Naive thymus-derived CD8-positive, alpha-beta T cell (primary cell): Measurements from ENCODE around the gene LRRC36. TPM values are rescaled to one million over a fixed set of nuclear protein-coding genes. Genes with fewer than 3 reads are reported as not detected.
"Not testable (repeated sequence)": the region's sequence is repeated elsewhere in the genome, so short reads cannot be mapped to it uniquely, and the experiment has no call there.

Source experiments
- ATAC-seq, 2 donors: fragments of 150-1000 bp; cut with Tn5 transposase in 1 of 2; sonication (Bioruptor Pico), chemical (Tn5 transposase) in 1 of 2; 1 replicate in 1 of 2; 2 replicates in 1 of 2; pipeline ENCODE4 v1.10.0; 2021; ENCODE audit warnings: mild to moderate bottlenecking in 2 of 2, moderate library complexity in 2 of 2
- POLR2A ChIA-PET: fragments of 350-600 bp; sonication (Branson Sonifier 250); formaldehyde crosslinking; loops from one replicate; lab custom pipeline; 2021; ENCODE audit warnings: antibody characterized with exemption; lab: Charles Lee
- DNase-seq, 10 donors: peaks; one replicate each; pipeline versions ENCODE4 v3.0.0 to v3.0.0-alpha.2; 2020 to 2022
- H3K27ac Mint-ChIP-seq, 10 donors: one replicate each; pipeline ENCODE4 v1.8.0; 2020 to 2022; ENCODE audit warnings: mild to moderate bottlenecking in 10 of 10, mixed read lengths in 10 of 10, moderate library complexity in 4 of 10, inconsistent platforms in 1 of 10
- H3K27me3 Mint-ChIP-seq, 5 donors: one replicate each; pipeline ENCODE4 v1.8.0; 2021 to 2022; ENCODE audit warnings: mixed read lengths in 5 of 5
- H3K36me3 Mint-ChIP-seq, 3 donors: one replicate each; pipeline ENCODE4 v1.8.0; 2020 to 2022; ENCODE audit warnings: mixed read lengths in 3 of 3, mild to moderate bottlenecking in 2 of 3, inconsistent platforms in 1 of 3
- H3K4me1 Mint-ChIP-seq, 4 donors: one replicate each; pipeline ENCODE4 v1.8.0; 2021 to 2022; ENCODE audit warnings: mixed read lengths in 4 of 4
- H3K4me3 Mint-ChIP-seq, 10 donors: one replicate each; pipeline ENCODE4 v1.8.0; 2020 to 2022; ENCODE audit warnings: mild to moderate bottlenecking in 10 of 10, mixed read lengths in 10 of 10, moderate library complexity in 6 of 10, inconsistent platforms in 1 of 10
- H3K9me3 Mint-ChIP-seq, 9 donors: one replicate each; pipeline ENCODE4 v1.8.0; 2020 to 2022; ENCODE audit warnings: mixed read lengths in 9 of 9, mild to moderate bottlenecking in 3 of 9, inconsistent platforms in 1 of 9, moderate library complexity in 1 of 9
- polyA plus RNA-seq, 3 donors: library from polyadenylated mRNA; unstranded; fragments of 300-500 nt; fragmentation: Illumina TruSeq; gene quantifications; one replicate each; pipeline ENCODE4 v1.2.3, GENCODE V29; 2021
- total RNA-seq, 8 experiments: library from RNA in 2 of 8; stranded (reverse) in 2 of 8; gene quantifications; one replicate each; pipeline ENCODE4 v1.2.3 and lab custom pipeline; 2021 to 2026

The LRRC36 gene
- total and polyA plus RNA-seq, 5 experiments from 2014 or later, result 0.49 TPM; not detected in 4

- H3K27ac Mint-ChIP-seq, H3K27me3 Mint-ChIP-seq, DNase-seq, ATAC-seq, H3K4me1 Mint-ChIP-seq, POLR2A ChIA-PET, H3K4me3 Mint-ChIP-seq, H3K9me3 Mint-ChIP-seq, H3K36me3 Mint-ChIP-seq: not testable (repeated sequence)
Measured at GRCh38 chr16:67359540-67360269, 33.1 kb downstream of the LRRC36 start.

GRCh38 chr16:67361038-67361437 lies 34.4 kb downstream of the LRRC36 start:
- no peak overlapping the region for H3K4me3 Mint-ChIP-seq
- ATAC-seq, result no peak
- H3K36me3 Mint-ChIP-seq, result no peaks in the 10 kb centered on the region
- H3K27ac Mint-ChIP-seq, result no peak overlapping the region
- no peak for DNase-seq
- no peaks in the 10 kb centered on the region for H3K9me3 Mint-ChIP-seq
- H3K27me3 Mint-ChIP-seq, result peaks cover 0 to 5% (median 0%) of the 10 kb centered on the region in 5 donors
- H3K4me1 Mint-ChIP-seq, result peaks cover 9 to 20% (median 15%) of the 10 kb centered on the region in 4 donors
- POLR2A ChIA-PET, result no interaction called here

- POLR2A ChIA-PET, result no interaction called here
- peak overlapping the region in 8 of 10 donors; percentile 5 to 80 (median 56) for H3K27ac Mint-ChIP-seq
- no peaks in the 10 kb centered on the region for H3K27me3 Mint-ChIP-seq
- peak overlapping the region in 8 of 10 donors; percentile 3 to 56 (median 32) for H3K4me3 Mint-ChIP-seq
- ATAC-seq (peak in 1 of 2 donors; percentile 30), DNase-seq (peak in 1 of 10 donors; percentile 6)
- H3K36me3 Mint-ChIP-seq, result no peaks in the 10 kb centered on the region
- peaks cover 9 to 24% (median 15%) of the 10 kb centered on the region in 4 donors for H3K4me1 Mint-ChIP-seq
- no peaks in the 10 kb centered on the region for H3K9me3 Mint-ChIP-seq
Measured at GRCh38 chr16:67364600-67365235, 38.1 kb downstream of the LRRC36 start.

DNA sequence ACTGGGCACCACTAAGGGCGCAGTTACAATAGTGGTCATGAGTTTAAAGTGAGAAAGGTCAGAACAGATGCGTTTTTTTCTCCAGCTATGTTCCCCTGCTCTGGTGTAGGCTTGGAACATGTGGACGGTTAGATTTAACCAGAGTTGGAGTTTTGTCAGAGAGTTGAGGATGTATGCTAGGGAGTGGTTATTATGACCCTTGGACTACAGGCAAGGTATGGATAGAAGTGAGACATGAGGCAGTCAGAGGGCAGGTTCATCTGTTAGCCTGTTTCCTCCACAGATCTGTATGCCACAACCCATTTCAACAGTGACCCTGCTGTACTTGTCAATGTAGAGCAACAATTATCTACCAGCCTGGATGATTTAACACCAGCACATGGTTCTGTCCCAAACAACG lies 44.0 kb downstream of the LRRC36 start:
- H3K4me3 Mint-ChIP-seq, result no peak overlapping the region
- H3K27ac Mint-ChIP-seq, result no peak overlapping the region
- POLR2A ChIA-PET, result interaction anchor here (0.7 kb wide), 1 partner anchor 12 kb away, joined by 4 read pairs; no protein-coding TSS in a partner anchor
- peaks cover 0 to 4% (median 0%) of the 10 kb centered on the region in 5 donors for H3K27me3 Mint-ChIP-seq
- H3K4me1 Mint-ChIP-seq, result peaks cover 1 to 7% (median 3%) of the 10 kb centered on the region in 4 donors
- DNase-seq, result no peak
- no peaks in the 10 kb centered on the region for H3K9me3 Mint-ChIP-seq
- no peak for ATAC-seq
- no peaks in the 10 kb centered on the region for H3K36me3 Mint-ChIP-seq

DNA sequence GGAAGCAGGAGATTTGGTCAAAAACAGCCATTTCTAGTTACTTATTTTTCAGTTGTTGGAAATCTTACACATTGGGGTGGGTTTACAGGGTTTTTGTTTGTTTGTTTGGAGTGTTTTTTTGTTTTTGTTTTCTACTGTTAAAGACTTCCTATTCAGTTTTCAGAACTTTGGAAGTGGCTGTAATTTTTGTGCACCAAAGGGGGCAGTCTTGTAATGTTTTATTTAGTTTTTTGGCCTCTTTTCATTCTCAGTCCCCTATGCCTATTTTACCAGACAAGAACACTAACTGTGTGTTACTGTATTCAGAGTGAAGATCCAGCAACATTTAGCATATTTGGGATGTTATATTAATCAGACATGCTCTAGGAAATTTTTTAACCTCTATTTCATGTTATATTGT lies 46.0 kb downstream of the LRRC36 start:
- H3K9me3 Mint-ChIP-seq, result no peaks in the 10 kb centered on the region
- no peaks in the 10 kb centered on the region for H3K36me3 Mint-ChIP-seq
- peaks cover 0 to 8% (median 0%) of the 10 kb centered on the region in 5 donors for H3K27me3 Mint-ChIP-seq
- H3K27ac Mint-ChIP-seq, result no peak overlapping the region
- POLR2A ChIA-PET, result no interaction called here
- peak in 1 of 10 donors; percentile 6 for DNase-seq
- H3K4me3 Mint-ChIP-seq, result no peak overlapping the region
- ATAC-seq, result no peak
- H3K4me1 Mint-ChIP-seq, result no peaks in the 10 kb centered on the region

DNA sequence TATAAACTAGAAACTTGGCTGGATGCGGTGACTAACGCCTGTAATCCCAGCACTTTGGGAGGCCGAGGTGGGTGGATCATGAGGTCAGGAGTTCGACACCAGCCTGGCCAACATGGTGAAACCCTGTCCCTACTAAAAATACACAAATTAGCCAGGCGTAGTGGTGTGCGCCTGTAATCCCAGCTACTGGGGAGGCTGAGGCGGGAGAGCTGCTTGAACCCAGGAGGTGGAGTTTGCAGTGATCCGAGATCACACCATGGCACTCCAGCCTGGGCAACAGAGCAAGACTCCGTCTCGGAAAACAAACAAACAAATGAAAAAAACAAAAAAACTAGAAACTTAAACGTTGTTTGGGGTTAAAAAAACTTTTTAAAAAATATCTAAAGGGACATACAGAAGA lies 49.4 kb downstream of the LRRC36 start:
- H3K36me3 Mint-ChIP-seq, ATAC-seq, POLR2A ChIA-PET, H3K4me3 Mint-ChIP-seq, H3K27ac Mint-ChIP-seq, H3K9me3 Mint-ChIP-seq, H3K4me1 Mint-ChIP-seq, DNase-seq, H3K27me3 Mint-ChIP-seq: not testable (repeated sequence)

GRCh38 chr16:67378642-67379041 lies 52.0 kb downstream of the LRRC36 start:
- DNase-seq, result no peak
- no peaks in the 10 kb centered on the region for H3K9me3 Mint-ChIP-seq
- no peak overlapping the region for H3K4me3 Mint-ChIP-seq
- no peaks in the 10 kb centered on the region for H3K36me3 Mint-ChIP-seq
- no peak for ATAC-seq
- POLR2A ChIA-PET, result no interaction called here
- H3K27ac Mint-ChIP-seq, result peak overlapping the region in 1 of 10 donors; percentile 45
- H3K27me3 Mint-ChIP-seq, result peaks cover 0 to 7% (median 0%) of the 10 kb centered on the region in 5 donors
- H3K4me1 Mint-ChIP-seq, result no peaks in the 10 kb centered on the region

GRCh38 chr16:67383284-67383683 lies 56.7 kb downstream of the LRRC36 start:
- Mint-ChIP-seq H3K27ac (no peak overlapping the region), H3K9me3 (no peaks in the 10 kb centered on the region), H3K4me3 (no peak overlapping the region), H3K27me3 (peaks cover 0 to 4% (median 0%) of the 10 kb centered on the region in 5 donors), H3K36me3 (no peaks in the 10 kb centered on the region), H3K4me1 (no peaks in the 10 kb centered on the region)
- DNase-seq, result no peak
- no peak for ATAC-seq
- POLR2A ChIA-PET, result interaction anchor here (0.6 kb wide), 1 partner anchor 13 kb away, joined by 4 read pairs; no protein-coding TSS in a partner anchor

DNA sequence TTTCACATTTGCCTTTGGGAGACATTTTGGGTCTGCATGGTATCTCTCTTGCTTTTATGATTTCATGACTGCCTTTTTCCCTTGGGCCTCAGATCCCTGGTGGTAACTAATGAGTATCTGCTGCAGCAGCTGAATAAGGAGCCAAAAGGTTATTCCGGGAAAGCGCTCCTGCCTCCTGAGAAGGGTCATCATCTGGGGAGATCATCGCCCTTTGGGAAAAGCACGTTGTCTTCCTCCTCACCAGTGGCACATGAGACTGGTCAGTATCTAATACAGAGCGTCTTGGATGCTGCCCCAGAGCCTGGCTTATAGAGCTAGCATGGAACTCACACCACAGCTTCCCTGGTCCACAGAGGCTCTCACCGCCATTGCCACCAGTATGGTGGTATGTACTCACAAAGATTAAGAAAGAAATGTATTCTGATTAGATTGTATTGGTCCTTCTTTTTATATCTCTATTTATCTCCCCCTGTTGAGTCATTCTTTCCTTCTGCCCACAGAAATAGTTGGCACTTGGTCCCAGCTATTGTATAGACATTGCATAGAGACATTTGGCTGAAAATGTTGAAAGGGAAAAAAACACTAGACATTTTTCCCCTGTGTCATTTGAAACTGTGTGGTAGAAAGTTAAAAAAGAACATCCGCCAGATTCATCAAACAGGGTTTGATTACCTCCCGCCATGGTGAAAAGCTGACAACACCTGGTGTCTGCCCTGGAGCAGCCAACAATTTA lies 58.3 kb downstream of the LRRC36 start:
- no peaks in the 10 kb centered on the region for H3K9me3 Mint-ChIP-seq
- no peaks in the 10 kb centered on the region for H3K36me3 Mint-ChIP-seq
- H3K27ac Mint-ChIP-seq, result no peak overlapping the region
- no peak overlapping the region for H3K4me3 Mint-ChIP-seq
- DNase-seq (no peak), ATAC-seq (no peak)
- H3K27me3 Mint-ChIP-seq, result peaks cover 0 to 4% (median 0%) of the 10 kb centered on the region in 5 donors
- no peaks in the 10 kb centered on the region for H3K4me1 Mint-ChIP-seq
- POLR2A ChIA-PET, result no interaction called here

DNA sequence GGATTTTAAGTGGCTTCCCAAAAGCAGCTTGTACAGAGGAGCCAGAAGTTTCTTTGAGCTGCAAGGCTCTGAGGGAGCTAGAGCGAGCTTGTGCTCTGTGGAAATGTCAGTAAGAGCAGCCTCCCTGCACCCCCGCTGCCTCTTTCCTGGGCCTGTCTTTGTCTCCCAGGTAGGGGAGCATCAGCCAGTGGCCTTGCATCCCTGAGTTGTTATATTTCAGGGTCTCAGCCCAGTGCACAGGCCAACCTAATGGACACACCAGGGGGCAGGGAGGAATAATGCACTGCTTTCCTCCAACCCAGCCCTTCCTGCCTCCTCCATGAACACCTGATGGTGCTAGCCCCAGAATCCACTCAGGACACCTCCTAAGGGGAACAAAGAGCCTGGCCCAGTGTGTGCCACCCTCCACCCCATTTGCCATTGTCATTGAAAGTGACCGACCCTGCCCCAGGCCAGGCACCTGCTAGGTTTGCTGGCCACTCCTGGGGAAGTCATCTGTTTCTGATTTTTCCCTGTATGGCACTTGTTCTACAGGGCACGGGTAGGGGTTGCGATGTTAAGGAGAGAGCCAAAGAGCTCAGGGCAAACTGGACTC lies 60.3 kb downstream of the LRRC36 start:
- H3K4me3 Mint-ChIP-seq, result no peak overlapping the region
- H3K27ac Mint-ChIP-seq, result no peak overlapping the region
- H3K9me3 Mint-ChIP-seq, result no peaks in the 10 kb centered on the region
- H3K36me3 Mint-ChIP-seq, result no peaks in the 10 kb centered on the region
- DNase-seq, result no peak
- peaks cover 0 to 11% (median 0%) of the 10 kb centered on the region in 4 donors for H3K4me1 Mint-ChIP-seq
- peaks cover 0 to 4% (median 2%) of the 10 kb centered on the region in 5 donors for H3K27me3 Mint-ChIP-seq
- POLR2A ChIA-PET, result no interaction called here
- ATAC-seq, result no peak

DNA sequence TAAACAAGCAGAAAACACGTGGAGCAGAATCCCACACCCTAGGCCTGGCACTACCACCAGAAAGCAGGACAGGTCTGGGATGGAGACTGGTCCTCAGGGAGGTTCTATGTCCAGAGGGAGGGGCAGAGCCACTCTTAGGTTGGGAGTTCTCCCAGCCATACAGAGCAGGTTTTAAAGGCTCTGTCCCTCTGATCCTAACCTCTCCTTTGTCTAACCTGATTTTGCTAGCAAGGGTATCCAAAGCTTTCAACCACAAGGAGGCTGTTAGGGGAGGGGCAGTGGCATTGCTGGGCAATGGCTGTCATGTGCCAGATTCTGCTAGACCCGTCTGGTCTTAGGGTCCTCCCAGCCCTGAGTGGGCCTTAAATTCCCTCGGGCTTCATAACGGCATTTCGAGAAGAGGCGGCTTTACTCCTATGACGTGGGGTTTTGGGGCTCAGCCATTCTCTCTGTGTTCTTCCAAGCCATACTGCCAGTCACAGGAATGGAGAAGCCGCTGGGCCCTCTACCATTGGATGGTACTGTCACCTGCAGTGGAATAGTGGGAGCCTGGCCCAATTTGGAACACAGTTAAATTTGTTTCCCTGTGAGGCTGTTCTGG lies 61.0 kb downstream of the LRRC36 start:
- Mint-ChIP-seq H3K4me1 (peaks cover 0 to 14% (median 3%) of the 10 kb centered on the region in 4 donors), H3K9me3 (no peaks in the 10 kb centered on the region), H3K4me3 (no peak overlapping the region), H3K27me3 (peaks cover 1 to 10% (median 8%) of the 10 kb centered on the region in 5 donors), H3K27ac (no peak overlapping the region), H3K36me3 (no peaks in the 10 kb centered on the region)
- DNase-seq (no peak), ATAC-seq (no peak)
- POLR2A ChIA-PET, result no interaction called here

GRCh38 chr16:67388191-67388590 lies 61.6 kb downstream of the LRRC36 start:
- POLR2A ChIA-PET, result interaction anchor here (1.5 kb wide), 1 partner anchor 8 kb away, joined by 3 read pairs; no protein-coding TSS in a partner anchor
- Mint-ChIP-seq H3K36me3 (no peaks in the 10 kb centered on the region), H3K9me3 (no peaks in the 10 kb centered on the region), H3K4me1 (peaks cover 0 to 18% (median 3%) of the 10 kb centered on the region in 4 donors), H3K4me3 (no peak overlapping the region), H3K27ac (no peak overlapping the region), H3K27me3 (peaks cover 1 to 12% (median 10%) of the 10 kb centered on the region in 5 donors)
- DNase-seq, result no peak
- ATAC-seq, result no peak
